Nephron progenitor cell (in vitro differentiated cells): ENCODE measurements around the gene GFI1.
"Not testable (repeated sequence)": the region's sequence is repeated elsewhere in the genome, so short reads cannot be mapped to it uniquely, and the experiment has no call there.

ENCODE experiments used
- DNase-seq: peaks from one replicate; pipeline ENCODE4 v3.0.0; 2021
- H3K27ac Mint-ChIP-seq: 2 replicates; pipeline ENCODE4 v1.8.0; 2021; ENCODE audit warnings: mild to moderate bottlenecking, moderate library complexity, mixed read lengths
- H3K27me3 Mint-ChIP-seq: 2 replicates; pipeline ENCODE4 v1.8.0; 2021; ENCODE audit warnings: mild to moderate bottlenecking, low read depth, mixed read lengths; ENCODE audit not compliant: poor library complexity
- H3K36me3 Mint-ChIP-seq: 2 replicates; pipeline ENCODE4 v1.8.0; 2021; ENCODE audit warnings: low read depth, mixed read lengths
- H3K4me1 Mint-ChIP-seq: 2 replicates; pipeline ENCODE4 v1.8.0; 2021; ENCODE audit warnings: mixed read lengths
- H3K4me3 Mint-ChIP-seq: 2 replicates; pipeline ENCODE4 v1.8.0; 2021; ENCODE audit warnings: mild to moderate bottlenecking, moderate library complexity, mixed read lengths
- H3K9me3 Mint-ChIP-seq: 2 replicates; pipeline ENCODE4 v1.8.0; 2021; ENCODE audit warnings: mild to moderate bottlenecking, moderate library complexity, mixed read lengths
- CTCF ChIP-seq: fragments of 200-600 bp; sonication (generic); IDR thresholded peaks from 2 replicates; pipeline ENCODE4 v1.5.0; 2021; ENCODE audit warnings: antibody characterized with exemption

The GFI1 gene

GRCh38 chr1:92441697-92442342 lies 44.9 kb downstream of the GFI1 start:
- DNase-seq, result no peak
- no peaks in the 10 kb centered on the region for H3K36me3 Mint-ChIP-seq
- TF ChIP-seq CTCF, result no peak
- H3K9me3 Mint-ChIP-seq, result peaks cover 4% of the 10 kb centered on the region
- H3K27ac Mint-ChIP-seq, result peak overlapping the region; percentile 47
- no peaks in the 10 kb centered on the region for H3K4me1 Mint-ChIP-seq
- H3K4me3 Mint-ChIP-seq, result no peak overlapping the region
- H3K27me3 Mint-ChIP-seq, result no peaks in the 10 kb centered on the region

- H3K9me3 Mint-ChIP-seq, result peaks cover 9% of the 10 kb centered on the region
- no peak for TF ChIP-seq CTCF
- H3K4me3 Mint-ChIP-seq, result no peak overlapping the region
- H3K4me1 Mint-ChIP-seq, result no peaks in the 10 kb centered on the region
- H3K36me3 Mint-ChIP-seq, result no peaks in the 10 kb centered on the region
- no peaks in the 10 kb centered on the region for H3K27me3 Mint-ChIP-seq
- no peak for DNase-seq
- H3K27ac Mint-ChIP-seq, result no peak overlapping the region
Measured at GRCh38 chr1:92441316-92441696, 45.4 kb downstream of the GFI1 start.

GRCh38 chr1:92439291-92439690 lies 47.4 kb downstream of the GFI1 start:
- DNase-seq, result no peak
- Mint-ChIP-seq H3K4me3 (no peak overlapping the region), H3K9me3 (peaks cover 21% of the 10 kb centered on the region), H3K27ac (no peak overlapping the region), H3K27me3 (no peaks in the 10 kb centered on the region), H3K36me3 (no peaks in the 10 kb centered on the region), H3K4me1 (no peaks in the 10 kb centered on the region)
- TF ChIP-seq CTCF, result no peak

- not testable (repeated sequence) for DNase-seq, H3K27me3 Mint-ChIP-seq, H3K27ac Mint-ChIP-seq, H3K4me3 Mint-ChIP-seq, H3K36me3 Mint-ChIP-seq, H3K4me1 Mint-ChIP-seq
- H3K9me3 Mint-ChIP-seq, result peaks cover 29% of the 10 kb centered on the region
Measured at GRCh38 chr1:92434572-92434971, 52.2 kb downstream of the GFI1 start.

- H3K9me3 Mint-ChIP-seq, result peaks cover 9% of the 10 kb centered on the region
- H3K27me3 Mint-ChIP-seq, result no peaks in the 10 kb centered on the region
- H3K4me3 Mint-ChIP-seq, result no peak overlapping the region
- no peak for TF ChIP-seq CTCF
- no peak overlapping the region for H3K27ac Mint-ChIP-seq
- DNase-seq, result no peak
- no peaks in the 10 kb centered on the region for H3K36me3 Mint-ChIP-seq
- no peaks in the 10 kb centered on the region for H3K4me1 Mint-ChIP-seq
Measured at GRCh38 chr1:92430030-92430429, 56.7 kb downstream of the GFI1 start.

- Mint-ChIP-seq H3K9me3 (no peaks in the 10 kb centered on the region), H3K36me3 (no peaks in the 10 kb centered on the region)
Measured at GRCh38 chr1:92425617-92426016, 61.1 kb downstream of the GFI1 start.

More at GRCh38 chr1:92425617-92426016, 61.1 kb downstream of the GFI1 start:
- no peaks in the 10 kb centered on the region for H3K27me3 Mint-ChIP-seq
- H3K4me1 Mint-ChIP-seq, result peaks cover 5% of the 10 kb centered on the region
- no peak for DNase-seq
- H3K27ac Mint-ChIP-seq, result no peak overlapping the region
- no peak overlapping the region for H3K4me3 Mint-ChIP-seq
- TF ChIP-seq CTCF, result no peak
